HG03066 (cell line): ENCODE results near the gene ZNF521.

ENCODE experiments used
- ATAC-seq: cut with Tn5 transposase; IDR thresholded peaks from one replicate; pipeline ENCODE4 v1.9.1; 2021; ENCODE audit warnings: low read depth; ENCODE audit not compliant: unreplicated experiment

Gene ZNF521

DNA sequence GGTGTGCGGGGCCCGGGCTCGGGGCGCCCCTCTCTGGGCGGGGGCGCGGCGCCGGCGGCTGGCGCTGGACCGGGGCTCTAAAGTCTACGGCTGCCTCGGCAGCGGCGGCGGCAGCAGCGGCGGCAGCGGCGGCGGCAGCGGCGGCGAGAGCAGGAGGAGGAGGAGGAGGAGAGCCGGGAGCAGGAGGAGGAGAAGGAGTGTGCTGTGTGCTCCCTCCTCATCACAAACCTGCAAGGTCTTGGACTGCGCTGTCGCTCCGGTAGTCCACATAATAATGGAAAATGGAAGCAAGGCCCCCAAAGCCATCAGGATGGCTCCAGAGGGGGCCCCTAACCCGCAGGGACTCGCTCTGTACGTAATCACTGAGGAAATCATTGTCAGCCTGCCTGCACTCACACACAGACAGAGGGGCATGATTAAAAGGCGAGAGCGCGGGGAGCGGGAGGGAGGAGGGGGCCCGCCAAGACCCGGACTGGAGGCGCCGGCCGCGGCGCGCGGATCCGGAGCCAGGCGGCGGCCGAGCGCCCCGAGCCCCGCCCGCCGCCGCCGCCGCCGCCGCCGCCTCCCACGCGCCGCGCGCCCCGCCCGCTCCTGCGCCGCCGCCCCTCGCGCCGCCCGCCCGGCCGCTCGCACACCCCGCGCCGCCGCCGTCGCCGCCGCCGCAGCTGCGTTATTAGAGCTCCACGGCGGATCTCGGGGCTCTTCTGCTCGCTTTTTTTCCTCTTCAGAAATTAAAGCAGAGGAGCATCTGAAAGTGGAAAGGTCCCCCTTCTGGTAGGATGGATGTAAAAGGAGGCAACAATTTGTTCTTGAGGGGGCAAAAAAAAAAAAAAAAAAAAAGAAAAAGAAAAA lies at the start of gene ZNF521:
ZNF521 (minus strand) TSS at position 390 of the 852 bp plus-strand sequence. CDS start 1,220 bp downstream, outside the sequence.
- ATAC-seq: peak; percentile 50

DNA sequence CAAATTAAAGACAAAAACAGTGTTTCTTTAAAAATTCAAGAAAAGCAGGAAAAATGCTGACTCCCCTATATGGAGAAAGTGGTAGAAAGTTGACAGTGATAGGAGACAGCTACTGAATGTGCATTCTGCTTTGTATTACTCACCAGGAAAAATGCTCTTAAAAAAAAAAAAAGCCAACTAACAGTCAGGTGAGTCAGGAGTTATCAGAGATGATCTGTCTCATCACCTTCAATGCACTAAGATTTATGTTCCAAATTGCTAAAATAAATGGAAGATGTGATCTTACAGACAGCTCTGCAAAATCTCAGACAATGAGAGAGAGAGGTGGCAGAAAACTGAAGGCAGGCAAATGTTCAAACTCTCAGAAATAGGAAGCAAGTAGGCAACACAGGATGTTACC lies 47.6 kb upstream of the ZNF521 start:
- no peak for ATAC-seq

DNA sequence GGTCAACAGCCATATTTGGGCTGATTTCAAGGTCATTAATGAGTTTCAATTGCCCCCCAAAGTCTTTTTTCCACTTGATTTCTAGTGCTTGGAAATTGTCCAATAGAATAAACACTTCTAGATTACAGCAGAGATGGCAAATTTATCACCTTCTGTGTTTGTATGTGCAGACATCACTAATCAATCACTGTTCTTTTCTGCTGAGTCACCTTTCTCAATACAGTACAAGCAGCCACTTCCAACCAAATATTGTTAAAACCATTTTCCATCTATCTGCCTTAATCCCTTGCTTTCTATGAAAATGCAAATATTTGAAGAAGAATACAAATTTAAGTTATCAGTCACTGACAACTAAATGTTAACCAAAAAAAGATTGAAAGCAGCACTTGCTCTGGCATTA lies 40.2 kb upstream of the ZNF521 start:
- no peak for ATAC-seq

DNA sequence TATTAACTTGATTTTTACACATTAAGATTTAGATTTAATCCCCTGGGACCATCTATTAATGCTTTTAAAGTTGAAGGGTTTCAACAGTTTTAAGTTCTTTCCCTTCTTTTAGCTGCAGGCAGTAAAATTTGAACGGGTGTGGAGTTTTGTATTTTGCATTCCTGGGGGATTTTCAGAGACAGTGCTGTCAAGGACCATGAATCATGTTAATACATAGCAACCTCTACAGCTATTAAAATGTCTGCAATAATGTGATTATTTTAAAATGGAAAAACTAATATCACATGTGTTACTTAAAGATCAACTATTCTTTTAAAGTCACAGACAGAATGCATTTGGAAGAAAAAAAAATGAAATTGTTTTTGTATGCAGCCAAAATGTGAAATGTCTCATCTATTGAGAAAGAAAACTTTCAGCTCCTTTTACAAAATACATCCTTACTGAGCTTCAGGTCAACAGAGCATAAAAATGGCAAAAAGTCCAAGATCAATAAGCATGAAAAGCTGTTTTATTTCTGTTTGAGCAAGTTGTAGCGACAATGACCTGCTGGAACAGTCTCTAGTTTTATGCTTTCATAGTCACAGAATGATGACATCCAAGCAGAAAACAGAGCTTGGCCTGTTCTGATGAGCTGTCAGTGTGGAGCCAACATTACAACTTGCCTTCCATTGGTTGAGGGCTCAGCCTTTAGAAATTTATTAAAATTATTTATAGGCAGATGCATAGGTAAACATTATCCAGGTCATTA lies 21.6 kb upstream of the ZNF521 start:
- ATAC-seq: no peak

DNA sequence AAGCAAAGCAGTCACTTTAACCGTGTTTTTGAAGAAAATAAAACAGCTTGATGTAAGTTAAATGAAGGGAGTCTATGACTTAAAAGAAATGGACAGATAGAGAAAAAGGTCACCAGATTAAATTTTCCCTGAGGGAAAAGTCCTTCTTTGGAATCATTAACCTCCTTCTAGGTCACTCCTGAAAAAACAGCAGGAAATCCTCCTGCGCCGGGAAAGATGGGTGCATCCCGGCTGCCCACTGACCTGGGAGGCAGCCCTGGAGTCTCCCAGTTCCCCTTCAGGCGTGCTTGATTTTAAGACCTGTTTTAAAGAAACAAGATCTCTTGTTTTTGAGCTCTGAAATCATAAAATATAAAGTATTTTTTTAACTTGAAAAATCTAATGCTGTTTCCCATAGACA lies 18.4 kb upstream of the ZNF521 start:
- ATAC-seq: no peak

DNA sequence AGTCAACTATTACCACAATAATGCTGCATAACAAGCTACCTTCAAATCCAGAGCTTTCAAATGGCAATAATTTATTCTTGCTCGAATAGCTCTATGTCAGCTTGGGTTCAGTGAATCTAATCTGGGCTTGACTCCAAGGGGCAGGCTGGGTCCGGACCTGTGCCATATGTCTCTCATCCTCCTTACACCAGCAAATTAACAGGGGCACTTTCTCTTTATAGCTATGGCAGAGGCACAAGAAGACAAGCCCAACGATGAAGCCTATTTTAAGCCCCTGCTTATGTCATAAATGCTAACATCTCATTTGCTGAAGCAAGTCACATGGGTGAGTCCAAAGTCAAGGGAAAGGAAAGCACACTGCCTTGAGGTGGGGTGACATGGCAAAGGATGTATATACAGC lies 13.3 kb upstream of the ZNF521 start:
- ATAC-seq: no peak

DNA sequence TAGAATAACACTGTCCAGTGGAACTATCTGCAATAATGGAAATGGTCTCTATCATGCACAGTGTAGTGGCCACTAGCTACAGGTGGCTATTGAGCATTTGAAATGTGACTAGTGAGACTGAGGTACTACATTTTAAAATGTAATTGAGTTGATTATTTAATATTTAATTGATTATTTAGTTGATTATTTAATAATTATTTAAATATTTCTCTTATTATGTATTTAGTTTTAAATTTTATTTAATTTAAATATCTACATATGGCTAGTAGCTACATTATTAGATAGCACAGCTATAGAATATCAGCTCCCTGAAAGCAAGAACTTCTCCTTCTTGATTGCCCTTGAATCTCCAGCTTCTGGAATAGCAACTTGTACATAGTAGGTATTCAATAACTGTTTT lies 12.8 kb upstream of the ZNF521 start:
- ATAC-seq: no peak

DNA sequence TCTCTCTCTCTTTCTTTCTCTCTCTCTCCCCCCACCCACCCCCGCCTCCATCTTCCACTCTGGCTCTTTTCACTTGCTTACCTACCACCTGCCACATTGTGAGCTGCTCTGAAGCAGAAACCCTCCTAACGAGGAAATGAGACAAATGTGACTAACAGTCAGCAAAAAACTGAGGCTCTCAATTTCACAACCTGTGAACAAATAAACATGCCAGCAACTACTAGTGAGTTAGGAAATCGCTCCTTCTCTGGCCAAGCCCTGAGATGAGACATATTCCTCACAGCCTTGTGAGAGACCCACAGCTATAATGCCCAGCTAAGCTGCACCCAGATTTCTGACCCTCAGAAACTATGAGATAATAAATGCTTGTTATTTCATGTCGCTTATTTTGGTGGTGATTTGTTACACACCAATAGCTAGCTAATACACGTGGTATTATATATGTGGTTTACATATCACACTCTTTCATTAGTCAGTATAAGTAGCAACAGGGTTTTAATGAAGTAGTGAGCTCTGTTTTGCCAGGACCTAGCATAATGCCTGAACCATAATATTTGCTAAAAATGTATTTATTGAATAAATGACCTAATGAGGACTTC lies 8.4 kb upstream of the ZNF521 start:
- ATAC-seq: no peak

DNA sequence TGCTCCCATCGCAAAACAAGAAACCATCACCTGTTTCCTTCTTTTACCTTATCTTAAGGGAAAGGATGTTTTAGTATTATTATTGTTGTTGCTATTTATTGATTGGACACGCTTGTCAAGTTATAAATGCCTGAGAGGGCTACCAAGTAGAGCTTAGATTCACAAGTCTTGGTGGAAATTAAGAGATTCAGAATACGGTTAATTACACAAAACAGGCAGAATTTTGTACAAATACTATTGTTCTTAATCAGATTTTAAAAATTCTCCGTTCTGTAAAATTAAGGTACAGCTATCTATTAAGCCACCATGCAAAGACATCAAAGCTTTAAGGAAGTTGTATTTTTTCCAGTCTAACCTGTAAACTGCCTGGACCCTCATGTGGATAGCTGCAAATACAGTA lies 1.1 kb upstream of the ZNF521 start:
- ATAC-seq: no peak

DNA sequence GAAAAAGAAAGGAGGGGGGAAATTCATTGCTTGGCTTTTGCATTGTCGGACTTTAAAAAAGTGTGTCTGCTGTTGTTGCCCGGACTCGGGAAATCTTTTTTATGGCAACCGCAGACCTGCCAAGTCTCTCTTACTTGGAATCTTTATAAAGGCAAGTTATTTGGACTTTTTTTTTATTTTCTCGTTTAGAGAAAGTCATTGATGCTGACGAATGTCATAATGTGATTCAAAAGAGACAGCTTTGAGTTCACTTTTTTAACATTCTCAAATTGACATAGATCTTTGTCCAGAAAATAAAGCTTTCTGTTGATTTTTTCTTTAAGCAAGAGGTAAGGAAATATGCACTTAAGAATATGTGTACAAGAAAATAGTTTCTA lies 651 bp upstream of the ZNF521 start:
- no peak for ATAC-seq

DNA sequence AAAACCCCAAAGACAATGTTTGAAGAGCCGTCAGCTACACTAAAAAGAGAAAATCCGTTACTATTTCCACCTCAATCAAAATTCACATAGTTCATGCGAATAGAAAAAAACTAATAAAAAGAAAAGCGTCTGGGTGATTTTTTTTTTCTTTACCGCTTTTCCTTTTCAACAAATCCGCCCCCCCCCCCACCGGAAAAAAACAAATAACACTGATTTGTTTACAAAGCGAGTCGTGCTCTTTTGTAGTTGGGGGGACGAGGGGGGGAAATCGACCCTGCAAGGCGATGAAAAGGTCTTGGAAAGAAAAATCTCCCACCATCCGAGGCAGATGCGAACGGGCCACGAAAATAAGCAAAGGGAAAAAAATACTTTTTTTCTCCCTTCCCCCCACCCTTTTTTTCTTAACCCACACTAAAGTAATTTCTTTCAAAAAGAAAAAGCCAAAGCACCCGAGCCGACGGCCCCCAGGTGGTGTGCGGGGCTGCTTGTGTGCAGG lies 638 bp downstream of the ZNF521 start:
- no peak for ATAC-seq

DNA sequence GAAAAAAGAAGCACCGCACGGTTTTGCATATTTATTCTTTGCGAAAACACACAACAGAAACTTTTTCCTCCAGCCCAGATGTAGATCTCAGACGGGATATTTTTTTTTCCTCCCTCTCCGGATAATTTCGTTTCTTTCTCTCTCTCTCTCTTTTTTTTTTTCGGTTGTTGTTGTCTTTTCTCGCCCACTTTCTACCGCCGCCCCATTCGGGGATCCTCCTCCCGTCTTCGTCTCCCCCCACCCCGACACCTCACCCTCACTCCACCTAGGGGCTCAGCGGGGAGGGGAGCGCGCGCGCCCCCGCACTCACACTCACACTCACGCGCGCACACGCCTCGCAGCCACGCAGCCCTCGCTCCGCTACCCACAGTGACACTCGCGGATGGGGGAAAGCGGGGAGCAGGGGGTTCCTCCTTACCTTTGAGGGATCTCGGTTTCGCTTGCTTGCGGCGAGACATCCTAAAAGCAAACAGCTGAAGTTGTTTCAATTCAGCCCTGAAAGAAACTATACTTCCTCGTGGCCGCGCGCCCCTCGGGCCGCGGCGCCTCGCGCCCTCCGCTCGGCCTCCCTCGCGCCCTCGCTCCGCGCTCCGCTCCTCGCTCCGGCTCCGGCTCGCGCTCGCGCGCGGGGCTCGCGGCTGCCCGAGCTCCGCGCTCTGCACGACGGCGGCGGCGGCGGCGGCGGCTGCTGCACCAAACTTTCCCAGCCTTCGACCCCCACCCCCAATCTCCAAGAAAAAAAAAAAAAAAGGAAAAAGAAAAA lies 1.3 kb downstream of the ZNF521 start:
- peak; percentile 38 for ATAC-seq

DNA sequence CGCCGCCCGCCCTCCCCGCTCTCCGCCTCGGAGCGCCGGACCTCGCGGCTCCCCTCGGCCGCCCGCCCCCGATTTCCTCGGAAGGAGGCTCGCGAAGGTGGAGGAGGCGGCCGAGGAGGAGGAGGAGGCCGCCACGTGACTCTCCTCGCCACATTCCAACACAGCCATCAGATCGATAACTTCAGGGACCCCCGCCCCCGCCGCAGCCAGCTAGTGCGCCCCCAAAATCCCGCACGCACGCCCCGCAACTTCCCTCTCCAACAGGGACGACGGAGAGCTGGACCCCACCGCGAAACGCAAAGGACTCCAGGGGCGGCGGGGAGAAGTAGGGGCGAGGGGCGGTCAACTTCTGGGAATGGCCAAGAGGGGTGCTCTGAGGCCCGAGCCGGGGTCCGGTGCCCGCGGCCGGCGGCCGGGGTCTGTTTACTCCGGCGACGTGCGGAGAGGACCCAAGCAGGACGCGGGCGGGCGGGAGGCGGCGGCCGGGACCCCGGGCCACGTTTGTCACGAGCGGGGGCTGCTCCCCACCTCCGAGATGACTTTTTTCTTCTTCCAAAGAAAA lies 2.0 kb downstream of the ZNF521 start:
- ATAC-seq: no peak

DNA sequence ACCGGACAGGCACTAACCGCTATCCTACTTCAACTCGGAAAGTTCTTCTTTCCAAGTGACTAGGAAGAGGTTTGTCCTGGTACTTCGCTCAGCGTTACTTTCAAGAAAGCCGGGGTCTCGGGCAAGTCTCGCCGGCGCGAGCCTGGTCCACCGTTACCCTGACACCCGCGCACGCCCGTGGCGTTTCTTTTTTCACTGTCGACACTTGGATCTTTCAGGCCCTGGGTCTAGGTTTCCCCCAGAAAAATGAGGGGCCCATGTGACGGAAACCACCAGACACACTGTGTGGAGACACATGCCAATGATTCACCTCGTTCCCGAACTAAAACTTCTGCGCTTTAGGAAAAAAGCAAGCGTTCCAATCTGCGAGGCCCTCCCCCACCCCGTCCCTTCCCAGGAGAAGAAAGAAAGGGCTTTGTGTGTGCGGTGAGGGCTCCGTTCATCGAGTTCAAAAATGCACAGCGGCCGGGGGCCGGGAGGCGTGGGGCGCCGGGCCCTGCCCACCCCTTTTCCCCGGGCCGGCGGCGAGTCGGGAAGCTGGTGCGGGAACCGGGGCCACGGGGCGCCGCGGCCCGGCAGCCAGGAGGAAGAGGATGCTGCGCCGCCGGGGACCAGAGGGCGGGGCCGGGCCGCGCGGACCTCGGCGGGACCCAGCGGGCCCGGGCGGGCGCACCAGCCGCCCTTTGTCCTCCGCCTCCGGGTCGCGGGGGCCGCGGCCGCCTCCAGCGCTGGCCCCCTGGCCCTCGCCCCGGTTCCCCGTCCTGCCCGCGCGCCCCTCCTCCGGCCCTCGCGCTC lies 2.6 kb downstream of the ZNF521 start:
- ATAC-seq: no peak

DNA sequence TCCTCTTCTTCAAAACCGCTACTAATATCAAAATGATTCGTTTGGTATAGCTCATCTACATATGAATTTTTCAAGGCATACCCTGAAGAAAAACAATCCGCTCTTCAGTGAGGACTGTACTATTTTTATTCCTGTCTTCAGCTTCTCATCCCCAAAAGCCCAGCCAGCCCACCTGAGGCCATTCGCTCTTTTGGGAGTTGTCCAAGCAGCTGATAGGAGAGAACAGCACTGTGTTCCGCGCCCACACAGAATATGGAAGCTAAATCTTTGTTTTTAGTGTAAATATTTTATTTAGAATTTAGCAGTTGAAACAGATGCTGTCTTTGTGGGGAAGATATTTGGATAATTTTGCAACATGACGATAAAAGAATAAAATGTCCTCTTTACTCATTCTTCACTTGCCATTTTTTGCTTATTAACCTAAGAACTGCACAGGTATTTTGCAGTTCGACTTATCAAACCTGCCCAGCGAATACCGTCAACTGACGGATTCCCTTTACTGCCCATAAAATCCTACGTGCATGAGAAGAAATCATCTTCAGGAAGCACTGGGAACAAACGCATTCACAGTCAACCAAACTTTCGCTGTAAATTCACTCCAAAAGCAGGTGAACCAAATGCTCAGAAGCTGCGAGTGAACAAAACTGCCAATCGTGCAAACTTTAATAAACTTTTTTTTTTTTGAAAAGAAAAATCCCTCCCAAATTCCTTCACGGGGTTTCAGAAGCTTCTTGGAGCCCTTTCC lies 3.4 kb downstream of the ZNF521 start:
- ATAC-seq: no peak

DNA sequence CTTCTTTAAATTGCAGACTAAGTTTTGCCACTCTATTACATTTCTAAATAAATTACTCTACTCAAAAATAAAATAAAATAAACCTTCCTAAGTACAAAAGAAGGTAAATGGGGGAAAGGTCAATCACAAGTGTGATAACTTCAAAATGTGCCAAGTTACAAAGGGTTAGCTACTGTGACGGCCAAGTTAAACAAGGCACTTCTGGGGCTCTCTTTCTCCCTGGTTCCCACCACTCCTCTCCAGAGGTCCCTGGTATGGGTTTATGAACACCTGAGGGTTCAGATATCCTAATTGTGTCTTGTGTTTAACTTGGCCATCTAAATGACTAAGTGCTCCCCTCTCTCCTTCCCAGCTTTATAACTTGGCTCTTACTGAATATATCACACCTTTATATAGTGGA lies 5.4 kb downstream of the ZNF521 start:
- ATAC-seq: no peak

DNA sequence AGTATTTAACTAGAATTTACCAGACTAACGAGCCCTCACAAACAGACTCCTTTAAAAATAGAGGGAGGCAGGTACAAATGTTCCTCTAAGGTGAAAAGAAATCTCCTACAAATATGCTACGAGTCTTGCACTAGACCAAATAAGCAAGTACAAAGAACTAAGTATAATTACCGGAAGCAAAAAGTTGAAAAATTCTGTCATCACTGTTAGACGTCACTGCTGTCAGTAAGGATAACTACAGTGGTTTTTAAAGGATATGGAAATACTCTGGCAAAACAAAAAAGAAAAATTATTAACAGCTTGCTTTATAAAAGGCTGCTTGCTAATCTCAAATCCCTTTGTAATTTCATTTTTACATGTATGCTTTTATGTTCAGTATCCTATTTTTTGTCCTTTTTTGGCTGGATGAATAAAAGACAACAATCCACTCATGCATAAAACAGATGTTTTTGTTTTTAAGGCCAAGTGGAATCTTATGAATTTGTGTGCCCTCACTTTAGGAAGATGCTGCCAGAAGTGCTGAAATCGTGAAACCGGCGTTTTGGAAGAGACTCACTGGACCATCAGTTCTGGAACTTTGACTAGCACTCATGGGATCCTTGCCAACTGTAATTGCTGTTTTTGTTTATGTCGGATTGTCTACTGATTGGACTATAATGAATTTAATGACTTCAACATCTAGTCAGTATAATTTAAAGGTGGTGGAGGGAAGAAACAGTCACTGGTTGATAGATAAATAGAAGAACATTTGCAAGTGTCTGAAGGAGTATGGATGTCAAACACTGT lies 6.7 kb downstream of the ZNF521 start:
- ATAC-seq: no peak

DNA sequence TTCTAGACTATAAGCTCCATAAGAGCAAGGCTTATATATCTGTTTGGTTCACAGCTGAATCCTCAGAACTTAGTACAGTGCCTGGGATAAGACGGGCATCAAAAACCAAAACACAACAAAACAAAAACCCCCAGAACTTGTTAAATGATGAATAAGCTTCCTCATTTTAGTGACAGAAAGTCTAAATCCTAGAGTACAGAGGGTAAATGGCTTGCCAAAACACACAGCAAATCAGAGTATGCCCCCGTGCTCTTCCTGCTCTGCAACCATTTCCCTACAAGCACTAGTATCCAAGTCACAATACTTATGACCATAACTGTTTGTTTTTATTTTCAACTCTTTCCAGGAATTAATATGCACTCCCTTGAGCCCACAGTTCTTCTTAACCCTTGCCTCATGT lies 10.1 kb downstream of the ZNF521 start:
- no peak for ATAC-seq
